Cardiac fibroblast (primary cell): ENCODE results near the gene CLK2.

Experiments
- DNase-seq, 2 donors: peaks; one replicate each; pipeline versions ENCODE4 v3.0.0 to v3.0.0-alpha.2; 2010; ENCODE audit warnings: low read depth in 2 of 2
- H3K4me3 ChIP-seq, 2 donors: replicated peaks in 1 of 2; 1 replicate in 1 of 2; 2 replicates in 1 of 2; pipeline ENCODE4 v1.5.1; 2011; ENCODE audit warnings: low read depth in 2 of 2, low read length in 2 of 2, mild to moderate bottlenecking in 2 of 2, moderate library complexity in 1 of 2
- TF ChIP-seq, protein P1 (sequence below): IDR thresholded peaks from one replicate; pipeline ENCODE4 v1.5.1; 2011; ENCODE audit warnings: low read depth, mild to moderate bottlenecking, low read length, inconsistent platforms

Gene CLK2

DNA sequence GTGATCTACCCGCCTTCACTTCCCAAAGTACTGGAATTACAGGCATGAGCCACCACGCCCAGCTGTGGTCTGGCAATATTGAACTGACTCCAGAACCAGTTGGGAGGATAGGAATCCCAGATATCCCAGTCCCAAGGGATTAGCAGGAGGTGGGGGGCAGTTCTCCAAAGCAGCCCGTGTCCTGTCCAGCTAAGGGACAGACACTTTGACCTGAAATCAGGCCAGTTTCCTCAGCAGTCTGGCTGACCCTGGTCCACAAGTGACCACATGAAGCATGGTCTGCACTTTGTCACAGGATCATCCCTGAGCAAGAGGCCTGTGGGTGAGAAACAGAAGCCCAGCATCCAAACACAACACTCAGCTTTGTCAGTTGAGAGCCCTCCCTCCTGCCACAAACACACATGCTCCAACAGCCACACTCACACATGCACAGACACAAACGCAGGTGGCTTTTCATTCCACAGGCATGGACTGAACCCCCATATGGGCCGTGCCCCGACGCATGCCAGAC, 32.6 kb upstream of the CLK2 start:
- DNase-seq, result peak in 1 of 2 donors; percentile 32
- TF ChIP-seq, protein P1, sequence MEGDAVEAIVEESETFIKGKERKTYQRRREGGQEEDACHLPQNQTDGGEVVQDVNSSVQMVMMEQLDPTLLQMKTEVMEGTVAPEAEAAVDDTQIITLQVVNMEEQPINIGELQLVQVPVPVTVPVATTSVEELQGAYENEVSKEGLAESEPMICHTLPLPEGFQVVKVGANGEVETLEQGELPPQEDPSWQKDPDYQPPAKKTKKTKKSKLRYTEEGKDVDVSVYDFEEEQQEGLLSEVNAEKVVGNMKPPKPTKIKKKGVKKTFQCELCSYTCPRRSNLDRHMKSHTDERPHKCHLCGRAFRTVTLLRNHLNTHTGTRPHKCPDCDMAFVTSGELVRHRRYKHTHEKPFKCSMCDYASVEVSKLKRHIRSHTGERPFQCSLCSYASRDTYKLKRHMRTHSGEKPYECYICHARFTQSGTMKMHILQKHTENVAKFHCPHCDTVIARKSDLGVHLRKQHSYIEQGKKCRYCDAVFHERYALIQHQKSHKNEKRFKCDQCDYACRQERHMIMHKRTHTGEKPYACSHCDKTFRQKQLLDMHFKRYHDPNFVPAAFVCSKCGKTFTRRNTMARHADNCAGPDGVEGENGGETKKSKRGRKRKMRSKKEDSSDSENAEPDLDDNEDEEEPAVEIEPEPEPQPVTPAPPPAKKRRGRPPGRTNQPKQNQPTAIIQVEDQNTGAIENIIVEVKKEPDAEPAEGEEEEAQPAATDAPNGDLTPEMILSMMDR, result no peak
- H3K4me3 ChIP-seq, result no peak overlapping the region

DNA sequence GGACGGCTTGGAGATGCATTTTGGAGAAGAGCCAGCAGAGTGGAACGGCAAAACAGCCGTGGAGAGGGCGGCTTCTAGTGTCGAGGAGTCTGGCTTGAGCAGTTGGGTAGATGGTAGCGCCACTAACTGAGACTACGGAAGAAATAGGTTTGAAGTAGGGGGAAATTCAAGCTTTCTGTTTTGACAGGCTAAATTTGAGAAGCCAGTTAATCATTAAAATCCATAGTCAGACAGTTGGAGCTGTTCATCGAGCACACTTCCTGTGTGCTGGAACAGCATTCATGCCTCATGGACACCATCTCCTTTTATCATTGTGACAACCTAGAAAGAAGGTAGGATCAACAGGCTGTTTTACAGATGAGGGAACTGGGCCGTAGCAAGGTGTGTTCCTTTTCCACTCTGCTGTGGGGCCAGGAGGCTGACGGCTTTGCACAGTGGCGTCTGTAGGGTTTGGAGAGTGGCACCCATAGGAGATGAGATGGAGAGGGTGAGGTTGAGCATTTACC, 31.3 kb upstream of the CLK2 start:
- no peak for DNase-seq
- TF ChIP-seq, protein P1, result no peak
- H3K4me3 ChIP-seq, result no peak overlapping the region

DNA sequence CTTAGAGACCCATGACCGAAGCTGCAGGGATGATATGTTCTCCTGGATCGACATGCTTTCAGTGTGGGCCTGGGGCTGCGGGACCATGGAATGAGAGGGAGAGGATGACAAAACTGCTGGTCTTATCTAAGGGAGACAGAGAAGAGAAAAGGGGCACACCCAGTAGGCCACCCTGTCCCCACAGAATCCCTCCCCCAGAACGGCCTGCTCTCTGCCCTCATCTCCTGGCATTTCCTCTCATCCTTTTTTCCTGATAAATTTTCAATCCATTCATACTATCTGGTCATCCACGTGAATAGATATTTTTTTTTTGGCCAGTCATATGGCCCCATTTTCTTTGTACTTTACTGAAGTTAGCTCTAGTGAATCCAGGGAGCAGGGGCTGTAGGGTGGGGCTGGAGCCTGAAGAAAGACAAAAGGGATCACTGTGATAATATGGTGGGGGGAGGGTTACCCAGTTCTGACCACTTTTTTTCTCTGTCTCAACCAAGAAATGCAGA, 28.1 kb upstream of the CLK2 start, which contains the start of gene PKLR:
Gene PKLR (minus strand): TSS at position 97 of the 500 bp plus-strand sequence. CDS start 43 bp downstream, at position 54.
- DNase-seq, result no peak
- TF ChIP-seq, protein P1, result no peak
- no peak within 1 kb of the TSS for H3K4me3 ChIP-seq

DNA sequence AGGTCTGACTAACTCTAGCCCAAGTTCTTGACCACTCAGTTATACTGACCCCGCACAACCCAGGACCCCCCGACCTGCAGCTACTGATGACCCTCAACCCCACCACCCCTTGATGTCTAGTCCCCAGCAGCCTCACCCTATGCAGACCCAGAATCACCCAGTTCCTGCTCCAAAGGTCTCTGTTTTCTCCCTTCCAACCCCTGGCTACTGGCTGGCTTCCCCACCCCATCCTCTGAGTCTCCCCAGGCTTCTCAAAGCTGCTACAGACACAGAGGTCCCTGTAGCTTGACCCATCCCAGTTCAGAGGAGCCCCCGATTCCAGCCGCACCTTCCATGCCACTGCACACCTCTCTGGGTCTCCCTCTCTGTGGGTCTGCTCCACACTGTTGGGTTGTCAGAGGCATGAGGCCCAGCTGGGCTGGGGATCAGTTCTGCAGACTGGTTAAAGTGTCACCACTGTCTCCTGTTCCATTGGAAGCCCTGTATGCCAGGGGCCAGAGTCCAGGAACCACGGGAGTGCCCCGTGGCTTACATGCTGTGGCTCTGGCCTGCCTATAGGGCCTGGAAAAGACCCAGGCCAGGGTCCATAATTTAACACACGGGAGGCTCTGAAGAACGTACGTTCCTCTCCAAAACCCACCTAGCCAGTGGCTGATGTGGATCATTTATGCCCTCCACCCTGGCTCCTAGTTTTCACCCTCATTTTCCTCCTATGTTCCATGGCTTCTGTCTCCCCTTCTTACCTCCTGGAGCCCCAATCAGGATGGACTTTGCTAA, 27.4 kb upstream of the CLK2 start:
- TF ChIP-seq, protein P1, result no peak
- no peak for DNase-seq
- no peak overlapping the region for H3K4me3 ChIP-seq

DNA sequence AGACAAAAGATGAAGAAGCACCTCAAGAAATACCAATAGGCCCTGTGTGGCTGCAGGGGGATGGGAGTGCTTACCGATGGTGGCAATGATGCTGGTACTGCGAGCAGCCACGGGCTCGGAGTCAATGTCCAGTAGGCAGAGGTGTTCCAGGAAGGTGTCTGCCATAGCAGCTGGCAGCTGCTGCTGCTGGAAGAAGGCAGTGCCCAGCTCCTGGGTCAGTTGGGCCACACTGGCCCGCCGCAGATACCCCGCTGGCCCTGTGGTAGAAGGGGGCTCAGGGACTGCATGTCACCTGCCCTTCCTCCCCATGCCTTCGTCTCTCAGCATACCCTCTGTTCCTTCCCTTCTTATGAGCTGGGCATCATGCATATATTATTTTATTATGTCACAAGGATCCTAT, 26.7 kb upstream of the CLK2 start:
- no peak for DNase-seq
- H3K4me3 ChIP-seq, result no peak overlapping the region
- TF ChIP-seq, protein P1, result no peak

DNA sequence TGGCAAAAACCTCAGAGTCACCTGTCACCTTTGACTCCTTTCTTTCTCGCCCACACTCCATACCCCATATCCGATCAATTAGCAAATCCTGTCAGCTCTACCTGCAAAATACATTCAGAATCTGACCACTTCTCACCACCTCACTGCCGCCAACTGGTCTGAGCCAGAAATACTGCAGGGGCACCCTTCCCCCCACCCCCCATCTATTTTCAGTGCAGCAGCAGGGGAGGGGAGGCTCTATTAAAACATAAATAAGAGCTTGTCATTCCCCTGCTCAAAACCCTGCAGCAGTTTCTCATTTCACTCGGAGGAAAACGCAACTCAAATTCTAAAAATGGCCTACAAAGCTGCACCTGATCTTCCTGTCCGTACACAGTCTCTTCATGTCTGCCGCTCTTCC, 24.1 kb upstream of the CLK2 start:
- DNase-seq, result no peak
- TF ChIP-seq, protein P1, result no peak

More for the DNA sequence above, 24.1 kb upstream of the CLK2 start:
- no peak overlapping the region for H3K4me3 ChIP-seq
